ENCODE data around the gene CCL11. TPM values are rescaled to one million over a fixed set of nuclear protein-coding genes. Genes with fewer than 3 reads are reported as not detected.

The CCL11 gene
- total RNA-seq, 2 experiments from 2014 or later = not detected

- Histone ChIP-seq H3K9me2 (ENCODE audit: insufficient read depth, low read length) (no peaks in the 10 kb centered on the region), H4K20me1 (ENCODE audit: insufficient read depth, low read length) (no peaks in the 10 kb centered on the region), H3K27ac (ENCODE audit: low read depth, low read length, poor library complexity, severe bottlenecking) (no peak overlapping the region), H3K4me1 (ENCODE audit: insufficient read depth, low read length, poor library complexity, severe bottlenecking) (no peaks in the 10 kb centered on the region), H3K4me3 (ENCODE audit: low read depth, low read length, poor library complexity, severe bottlenecking) (no peak overlapping the region), H2AFZ (ENCODE audit: low read length) (no peak overlapping the region), H3K4me2 (ENCODE audit: low read length) (no peak overlapping the region), H3K36me3 (ENCODE audit: insufficient read depth, low read length) (no peaks in the 10 kb centered on the region), H3K79me2 (ENCODE audit: insufficient read depth, low read depth, low read length) (no peaks in the 10 kb centered on the region), H3K9me3 (ENCODE audit: low read length) (no peaks in the 10 kb centered on the region)
- ChIA-PET POLR2A (no interaction called here), CTCF (ENCODE audit: unreplicated experiment) (no interaction called here)
- BruUV-seq (replicated peaks) = no TSS peak
- TF ChIP-seq EZH2phosphoT487 (IDR thresholded peaks at IDR 0.05; ENCODE audit: borderline replicate concordance, low read depth, low read length) = no peak
- TF ChIP-seq, protein P1, sequence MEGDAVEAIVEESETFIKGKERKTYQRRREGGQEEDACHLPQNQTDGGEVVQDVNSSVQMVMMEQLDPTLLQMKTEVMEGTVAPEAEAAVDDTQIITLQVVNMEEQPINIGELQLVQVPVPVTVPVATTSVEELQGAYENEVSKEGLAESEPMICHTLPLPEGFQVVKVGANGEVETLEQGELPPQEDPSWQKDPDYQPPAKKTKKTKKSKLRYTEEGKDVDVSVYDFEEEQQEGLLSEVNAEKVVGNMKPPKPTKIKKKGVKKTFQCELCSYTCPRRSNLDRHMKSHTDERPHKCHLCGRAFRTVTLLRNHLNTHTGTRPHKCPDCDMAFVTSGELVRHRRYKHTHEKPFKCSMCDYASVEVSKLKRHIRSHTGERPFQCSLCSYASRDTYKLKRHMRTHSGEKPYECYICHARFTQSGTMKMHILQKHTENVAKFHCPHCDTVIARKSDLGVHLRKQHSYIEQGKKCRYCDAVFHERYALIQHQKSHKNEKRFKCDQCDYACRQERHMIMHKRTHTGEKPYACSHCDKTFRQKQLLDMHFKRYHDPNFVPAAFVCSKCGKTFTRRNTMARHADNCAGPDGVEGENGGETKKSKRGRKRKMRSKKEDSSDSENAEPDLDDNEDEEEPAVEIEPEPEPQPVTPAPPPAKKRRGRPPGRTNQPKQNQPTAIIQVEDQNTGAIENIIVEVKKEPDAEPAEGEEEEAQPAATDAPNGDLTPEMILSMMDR (conservative IDR thresholded peaks at IDR 0.05; ENCODE audit: low read length) = no peak
- intact Hi-C loops (cut with micrococcal nuclease; ENCODE audit: unreplicated experiment) = no loop called here
- no peak for DNase-seq (ENCODE audit: low spot score)
Measured at GRCh38 chr17:34303606-34304005, 18.1 kb downstream of the CCL11 start.

GRCh38 chr17:34305061-34305460 is 19.5 kb downstream of the CCL11 start:
- Histone ChIP-seq H3K36me3 (ENCODE audit: insufficient read depth, low read length) (no peaks in the 10 kb centered on the region), H3K9me3 (ENCODE audit: low read length) (no peaks in the 10 kb centered on the region), H3K4me3 (ENCODE audit: low read depth, low read length, poor library complexity, severe bottlenecking) (no peak overlapping the region), H4K20me1 (ENCODE audit: insufficient read depth, low read length) (no peaks in the 10 kb centered on the region), H3K4me1 (ENCODE audit: insufficient read depth, low read length, poor library complexity, severe bottlenecking) (no peaks in the 10 kb centered on the region), H2AFZ (ENCODE audit: low read length) (no peak overlapping the region), H3K79me2 (ENCODE audit: insufficient read depth, low read depth, low read length) (no peaks in the 10 kb centered on the region), H3K4me2 (ENCODE audit: low read length) (no peak overlapping the region), H3K9me2 (ENCODE audit: insufficient read depth, low read length) (no peaks in the 10 kb centered on the region), H3K27ac (ENCODE audit: low read depth, low read length, poor library complexity, severe bottlenecking) (no peak overlapping the region)
- CTCF ChIA-PET (ENCODE audit: unreplicated experiment) = no interaction called here
- intact Hi-C loops (cut with micrococcal nuclease; ENCODE audit: unreplicated experiment) = no loop called here
- TF ChIP-seq, protein P1 (conservative IDR thresholded peaks at IDR 0.05; ENCODE audit: low read length) = no peak
- no peak for TF ChIP-seq EZH2phosphoT487 (IDR thresholded peaks at IDR 0.05; ENCODE audit: borderline replicate concordance, low read depth, low read length)
- no peak for DNase-seq (ENCODE audit: low spot score)
- POLR2A ChIA-PET = no interaction called here
- BruUV-seq (replicated peaks) = no TSS peak

- Histone ChIP-seq H2AFZ (ENCODE audit: low read length) (no peak overlapping the region), H3K79me2 (ENCODE audit: insufficient read depth, low read depth, low read length) (no peaks in the 10 kb centered on the region), H3K27ac (ENCODE audit: low read depth, low read length, poor library complexity, severe bottlenecking) (no peak overlapping the region), H3K9me2 (ENCODE audit: insufficient read depth, low read length) (no peaks in the 10 kb centered on the region), H3K9me3 (ENCODE audit: low read length) (no peaks in the 10 kb centered on the region), H3K4me2 (ENCODE audit: low read length) (no peak overlapping the region), H3K4me1 (ENCODE audit: insufficient read depth, low read length, poor library complexity, severe bottlenecking) (no peaks in the 10 kb centered on the region), H3K36me3 (ENCODE audit: insufficient read depth, low read length) (no peaks in the 10 kb centered on the region), H3K4me3 (ENCODE audit: low read depth, low read length, poor library complexity, severe bottlenecking) (no peak overlapping the region), H4K20me1 (ENCODE audit: insufficient read depth, low read length) (no peaks in the 10 kb centered on the region)
- TF ChIP-seq EZH2phosphoT487 (IDR thresholded peaks at IDR 0.05; ENCODE audit: borderline replicate concordance, low read depth, low read length) = no peak
- TF ChIP-seq, protein P1 (conservative IDR thresholded peaks at IDR 0.05; ENCODE audit: low read length) = no peak
- no TSS peak for BruUV-seq (replicated peaks)
- intact Hi-C loops (cut with micrococcal nuclease; ENCODE audit: unreplicated experiment) = no loop called here
- CTCF ChIA-PET (ENCODE audit: unreplicated experiment) = no interaction called here
- POLR2A ChIA-PET = no interaction called here
- no peak for DNase-seq (ENCODE audit: low spot score)
Measured at GRCh38 chr17:34305606-34306005, 20.1 kb downstream of the CCL11 start.
